ENCODE data around the gene ATXN2.

The ATXN2 gene

GRCh38 chr12:111412007-111412829, 186.9 kb downstream of the ATXN2 start:
- Histone ChIP-seq H3K9ac (no peak overlapping the region), H3K4me2 (ENCODE audit: low read length) (no peak overlapping the region), H3K27me3 (ENCODE audit: control insufficient read depth, insufficient read depth, low read length) (no peaks in the 10 kb centered on the region), H3K79me2 (peaks cover 6% of the 10 kb centered on the region), H3K9me3 (ENCODE audit: control insufficient read depth, low read length) (no peaks in the 10 kb centered on the region), H3K4me1 (peaks cover 4% of the 10 kb centered on the region), H3K36me3 (ENCODE audit: control insufficient read depth, insufficient read depth, low read length) (no peaks in the 10 kb centered on the region), H2AFZ (no peak overlapping the region), H3K27ac (peak overlapping the region; percentile 8), H3K4me3 (ENCODE audit: low read depth, low read length) (no peak overlapping the region)
- no peak for TF ChIP-seq CTCF (IDR thresholded peaks at IDR 0.05)

GRCh38 chr12:111411185-111411764, 187.8 kb downstream of the ATXN2 start:
- no peak overlapping the region for H3K4me2 ChIP-seq (ENCODE audit: low read length)
- no peaks in the 10 kb centered on the region for H3K9me3 ChIP-seq (ENCODE audit: control insufficient read depth, low read length)
- TF ChIP-seq CTCF (IDR thresholded peaks at IDR 0.05), result no peak
- H3K79me2 ChIP-seq, result peaks cover 6% of the 10 kb centered on the region
- no peak overlapping the region for H3K4me3 ChIP-seq (ENCODE audit: low read depth, low read length)
- no peaks in the 10 kb centered on the region for H3K27me3 ChIP-seq (ENCODE audit: control insufficient read depth, insufficient read depth, low read length)
- H3K9ac ChIP-seq, result no peak overlapping the region
- no peaks in the 10 kb centered on the region for H3K36me3 ChIP-seq (ENCODE audit: control insufficient read depth, insufficient read depth, low read length)
- H2AFZ ChIP-seq, result no peak overlapping the region
- H3K4me1 ChIP-seq, result peaks cover 7% of the 10 kb centered on the region
- H3K27ac ChIP-seq, result no peak overlapping the region

GRCh38 chr12:111410431-111411184, 188.5 kb downstream of the ATXN2 start:
- no peaks in the 10 kb centered on the region for H3K9me3 ChIP-seq (ENCODE audit: control insufficient read depth, low read length)
- no peak for TF ChIP-seq CTCF (IDR thresholded peaks at IDR 0.05)
- H2AFZ ChIP-seq, result no peak overlapping the region
- no peak overlapping the region for H3K4me3 ChIP-seq (ENCODE audit: low read depth, low read length)
- H3K79me2 ChIP-seq, result peaks cover 6% of the 10 kb centered on the region
- no peaks in the 10 kb centered on the region for H3K36me3 ChIP-seq (ENCODE audit: control insufficient read depth, insufficient read depth, low read length)
- no peak overlapping the region for H3K9ac ChIP-seq
- no peak overlapping the region for H3K4me2 ChIP-seq (ENCODE audit: low read length)
- H3K27me3 ChIP-seq (ENCODE audit: control insufficient read depth, insufficient read depth, low read length), result no peaks in the 10 kb centered on the region
- H3K27ac ChIP-seq, result peak overlapping the region; percentile 60
- peaks cover 7% of the 10 kb centered on the region for H3K4me1 ChIP-seq

GRCh38 chr12:111409780-111410430, 189.2 kb downstream of the ATXN2 start:
- Histone ChIP-seq H3K4me1 (peaks cover 7% of the 10 kb centered on the region), H3K9me3 (ENCODE audit: control insufficient read depth, low read length) (no peaks in the 10 kb centered on the region), H3K36me3 (ENCODE audit: control insufficient read depth, insufficient read depth, low read length) (no peaks in the 10 kb centered on the region), H3K79me2 (peaks cover 4% of the 10 kb centered on the region), H3K27ac (peak overlapping the region; percentile 60), H3K4me2 (ENCODE audit: low read length) (no peak overlapping the region), H2AFZ (no peak overlapping the region), H3K4me3 (ENCODE audit: low read depth, low read length) (no peak overlapping the region), H3K9ac (no peak overlapping the region), H3K27me3 (ENCODE audit: control insufficient read depth, insufficient read depth, low read length) (no peaks in the 10 kb centered on the region)
- TF ChIP-seq CTCF (IDR thresholded peaks at IDR 0.05), result no peak
